ENCODE results near the gene ACTR10.
A peak's percentile ranks its signal among the peaks of the same experiment; 100 is the strongest.
"Not testable (repeated sequence)": the region's sequence is repeated elsewhere in the genome, so short reads cannot be mapped to it uniquely, and the experiment has no call there.

The ACTR10 gene

GRCh38 chr14:58216544-58216943, 16.6 kb downstream of the ACTR10 start:
- DNase-seq (ENCODE audit: low read depth, low spot score), result no peak

DNA sequence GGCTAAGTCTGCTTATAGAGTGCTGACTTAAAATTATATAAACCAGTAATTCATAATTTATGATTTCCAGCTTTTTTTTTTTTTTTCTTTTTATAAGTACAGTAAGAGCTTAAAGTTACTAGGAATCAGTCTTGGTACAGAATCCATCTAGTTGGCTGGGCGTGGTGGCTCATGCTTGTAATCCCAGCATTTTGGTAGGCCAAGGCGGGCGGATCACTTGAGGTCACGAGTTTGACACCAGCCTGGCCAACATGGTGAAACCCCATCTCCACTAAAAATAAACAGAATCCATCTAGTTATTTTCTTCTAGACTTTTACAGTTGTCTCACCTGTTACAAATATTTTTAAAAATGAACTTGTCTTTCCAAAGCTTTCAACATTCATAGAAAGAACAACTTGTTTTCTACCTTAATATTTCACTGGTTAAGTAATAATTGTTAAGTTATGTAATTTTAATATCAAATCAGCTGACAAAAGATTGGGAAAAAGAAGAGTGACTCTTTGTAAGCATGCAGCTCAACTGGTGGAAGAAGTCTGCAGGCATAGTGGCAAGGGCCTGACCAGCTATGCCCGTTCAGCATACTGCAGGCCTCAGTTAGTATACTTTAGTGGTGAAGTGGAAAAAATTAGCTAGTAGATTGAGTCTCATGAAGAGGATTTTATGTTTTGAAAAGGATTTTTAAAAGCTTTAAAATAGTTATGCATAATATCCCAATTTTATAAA, 27.3 kb downstream of the ACTR10 start:
- no peak for DNase-seq (ENCODE audit: low read depth, low spot score)

DNA sequence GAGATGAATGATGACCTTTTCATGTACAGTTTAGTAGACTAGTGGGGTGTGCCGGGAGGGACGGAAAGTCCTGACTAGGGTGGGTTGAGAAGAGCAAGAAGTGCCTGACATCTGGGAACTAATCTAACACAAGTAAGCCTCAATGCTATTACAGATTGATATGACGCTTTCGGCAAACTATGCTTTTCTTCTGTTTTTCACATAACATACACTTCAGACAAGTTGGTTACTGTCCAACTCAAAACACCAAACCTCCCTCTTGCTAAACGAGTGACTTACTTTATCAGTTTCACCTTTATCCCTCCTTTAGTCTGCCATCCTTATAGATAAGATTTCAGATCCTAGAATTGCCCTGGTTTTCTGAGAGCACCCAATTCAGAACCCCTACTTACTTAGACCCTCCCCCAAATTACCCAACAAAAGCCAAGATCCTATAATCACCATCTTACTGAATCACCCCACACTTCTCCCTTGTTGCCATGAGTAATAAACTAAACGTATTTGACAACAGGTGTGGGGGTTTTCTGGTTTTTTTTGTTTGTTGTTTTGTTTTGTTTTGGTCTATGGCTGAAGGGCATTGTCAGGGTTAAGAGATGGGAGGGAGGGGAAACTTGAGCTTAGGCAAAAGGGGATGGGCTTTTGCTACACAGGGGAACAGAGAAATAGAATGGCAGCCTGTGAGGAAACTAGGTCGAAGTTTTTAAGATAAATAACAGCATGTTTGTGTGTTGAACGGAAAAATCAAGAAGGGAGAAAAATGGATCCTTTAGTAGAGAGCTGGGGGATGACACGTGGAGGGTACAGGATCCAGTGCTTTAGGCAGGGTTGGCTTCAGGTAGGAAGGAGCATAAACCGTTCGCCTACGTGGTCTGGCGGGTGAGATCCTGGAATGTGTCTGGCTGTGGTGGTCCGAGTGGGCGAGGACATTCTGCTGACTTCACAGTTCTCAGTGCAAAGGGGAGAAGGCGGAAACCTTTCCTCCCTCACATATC, 38.6 kb downstream of the ACTR10 start:
- DNase-seq (ENCODE audit: low read depth, low spot score), result no peak

- no peak for DNase-seq (ENCODE audit: low read depth, low spot score)
These were observed 39.6 kb downstream of the ACTR10 start for GRCh38 chr14:58239244-58240195.

DNA sequence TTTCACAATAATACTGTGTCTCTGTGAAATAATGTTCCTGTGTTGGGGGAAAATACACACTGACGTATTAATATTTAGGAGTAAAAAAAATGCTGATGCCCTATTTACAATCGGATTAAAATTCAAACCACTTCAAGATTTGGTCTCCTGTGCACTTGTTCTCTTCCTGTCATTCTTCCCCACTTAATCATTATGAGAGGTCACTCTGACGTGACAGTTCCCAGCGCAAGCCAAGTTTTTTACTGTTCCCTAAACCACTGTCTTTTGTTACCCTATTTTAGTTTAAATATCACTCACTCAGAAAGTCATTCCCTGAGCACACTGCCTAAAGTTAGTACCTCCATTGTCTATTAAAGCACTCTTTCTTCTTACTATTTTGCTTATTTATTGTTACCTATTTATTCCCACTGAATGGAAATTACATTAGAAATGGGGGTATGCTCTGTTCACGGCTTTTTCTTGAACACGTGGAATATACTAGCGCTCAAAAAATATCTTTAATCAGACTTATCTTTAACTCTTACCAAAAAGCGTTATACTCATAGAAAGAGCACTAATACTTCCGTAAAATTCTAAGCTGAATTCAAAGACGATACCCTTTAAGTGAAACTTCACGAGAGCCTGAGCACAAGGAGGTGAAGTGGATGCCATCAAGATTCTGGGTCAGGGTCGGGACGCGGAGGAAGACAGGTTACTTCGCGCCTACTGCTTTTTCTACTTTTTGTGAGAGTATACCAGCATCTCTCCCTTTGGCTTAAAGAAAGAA, 44.0 kb downstream of the ACTR10 start:
- DNase-seq (ENCODE audit: low read depth, low spot score), result no peak

DNA sequence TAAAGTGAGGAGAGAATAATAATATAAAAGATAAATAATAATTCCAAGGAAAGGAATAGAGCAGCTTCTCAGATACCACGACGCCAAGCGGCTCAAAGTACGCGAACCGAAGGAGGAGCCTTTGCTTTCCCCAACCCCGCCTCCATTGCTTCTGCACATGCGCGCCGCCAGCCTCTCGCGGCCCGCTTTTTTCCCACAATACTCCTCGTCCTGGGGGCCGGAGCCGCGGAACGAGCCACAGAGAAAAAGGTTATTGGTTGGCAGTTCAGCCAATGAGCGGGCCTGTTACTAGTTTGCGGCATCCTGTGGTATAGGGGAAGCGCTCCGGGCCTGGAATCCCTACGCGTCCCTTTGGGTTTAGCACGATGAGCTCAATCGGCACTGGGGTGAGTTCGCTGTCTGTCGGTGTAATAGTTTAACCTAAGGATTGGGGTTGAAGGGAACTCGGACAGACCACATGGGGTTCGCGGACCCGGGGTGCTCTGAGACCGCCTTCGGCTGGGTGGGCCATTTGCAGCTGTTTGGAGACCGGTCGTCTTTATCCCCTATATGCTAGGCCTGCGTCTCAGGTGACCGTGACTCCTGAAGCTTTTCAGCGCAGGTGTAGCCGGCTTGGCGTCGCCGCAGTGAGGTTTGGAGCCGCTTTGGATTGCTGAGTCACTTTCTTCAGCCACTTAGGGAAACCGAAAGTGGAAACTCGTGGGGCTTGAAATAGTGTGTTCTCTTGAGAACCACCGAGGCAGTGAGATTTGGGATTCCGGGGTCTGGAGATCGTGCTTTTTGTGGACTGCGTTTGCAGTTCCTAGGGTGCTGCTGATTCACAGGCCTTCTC, 44.8 kb downstream of the ACTR10 start, which contains the start of gene PSMA3:
TSS of gene PSMA3 (plus strand) at position 288 of the 832 bp plus-strand sequence. CDS start at position 366, 78 bp downstream.
- peak; percentile 87 for DNase-seq (ENCODE audit: low read depth, low spot score)

DNA sequence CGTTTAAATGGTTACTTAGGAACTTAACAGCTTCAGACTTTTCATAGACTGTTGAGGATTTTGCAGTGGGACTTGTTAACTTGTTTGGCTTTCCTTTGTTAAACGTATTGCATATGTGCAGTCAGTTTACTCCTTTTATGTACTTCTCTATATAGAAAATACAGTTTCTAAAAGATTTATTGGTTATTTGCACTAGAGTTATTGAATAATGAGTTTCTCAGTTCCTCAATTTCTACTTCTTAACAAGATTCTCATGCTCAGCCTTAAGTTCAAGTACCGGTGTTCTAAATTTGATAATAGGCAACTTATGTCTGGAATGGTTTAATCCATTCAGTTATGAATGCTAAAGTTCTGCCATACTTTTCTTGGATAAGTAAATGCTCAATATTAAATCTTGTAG, 45.6 kb downstream of the ACTR10 start:
- DNase-seq (ENCODE audit: low read depth, low spot score), result no peak

- DNase-seq (ENCODE audit: low read depth, low spot score), result no peak
These were observed 49.7 kb downstream of the ACTR10 start for GRCh38 chr14:58249611-58250010.

GRCh38 chr14:58258156-58258555, 58.2 kb downstream of the ACTR10 start:
- no peak for DNase-seq (ENCODE audit: low read depth, low spot score)

- DNase-seq (ENCODE audit: low read depth, low spot score), result not testable (repeated sequence)
These were observed 62.1 kb downstream of the ACTR10 start for GRCh38 chr14:58262005-58262404.

- no peak for DNase-seq (ENCODE audit: low read depth, low spot score)
These were observed 65.5 kb downstream of the ACTR10 start for GRCh38 chr14:58265401-58265800.

DNA sequence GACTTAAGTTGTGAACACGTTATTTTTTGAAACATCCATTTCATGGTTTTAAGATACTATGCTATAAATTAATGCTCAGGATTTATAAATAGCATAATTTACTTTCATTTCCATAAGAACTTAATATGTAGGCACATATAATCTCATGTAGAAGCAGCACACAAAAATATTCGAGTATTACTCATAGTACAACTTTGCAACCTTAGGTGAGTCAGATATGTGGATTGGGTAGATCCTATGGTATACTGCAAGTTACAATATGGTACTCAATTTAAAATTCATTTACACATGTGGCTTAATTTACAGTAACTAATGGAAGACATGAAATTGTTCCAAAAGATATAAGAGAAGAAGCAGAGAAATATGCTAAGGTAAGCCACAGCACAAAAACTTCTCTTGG, 70.7 kb downstream of the ACTR10 start:
- no peak for DNase-seq (ENCODE audit: low read depth, low spot score)

DNA sequence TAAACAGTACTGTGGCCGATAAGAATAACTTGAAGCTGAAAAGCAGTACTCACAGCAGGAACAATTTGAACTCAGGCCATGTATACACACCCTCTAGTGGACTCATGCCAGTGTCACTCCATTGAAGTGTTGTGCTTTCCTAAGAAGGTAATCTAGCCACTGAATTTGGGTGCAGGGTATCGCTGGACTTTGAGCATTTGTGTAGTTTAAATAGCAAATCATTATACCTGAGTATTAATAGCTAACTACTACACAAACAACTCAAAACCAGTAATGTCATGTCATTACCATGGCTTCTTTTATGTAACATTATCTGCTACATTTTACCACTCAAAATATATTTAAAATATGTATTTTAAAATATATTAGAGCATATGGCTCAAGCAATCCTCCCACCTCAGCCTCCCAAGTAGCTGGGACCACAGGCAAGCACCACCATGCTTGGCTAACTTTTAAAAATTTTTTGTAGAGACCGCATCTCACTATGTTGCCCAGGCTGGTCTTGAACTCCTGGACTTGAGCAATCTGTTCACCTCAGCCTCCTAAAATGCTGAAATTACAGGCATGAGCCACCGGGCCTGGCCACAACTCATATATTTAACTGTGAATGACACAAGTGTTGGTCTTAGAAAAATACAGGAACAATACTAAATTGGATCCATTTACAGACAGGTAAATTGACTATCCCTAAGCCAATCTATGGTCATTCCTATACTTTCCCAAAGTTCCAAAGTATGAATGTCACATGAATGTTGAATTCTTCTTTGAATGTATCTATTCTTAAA, 72.8 kb downstream of the ACTR10 start:
- no peak for DNase-seq (ENCODE audit: low read depth, low spot score)

DNA sequence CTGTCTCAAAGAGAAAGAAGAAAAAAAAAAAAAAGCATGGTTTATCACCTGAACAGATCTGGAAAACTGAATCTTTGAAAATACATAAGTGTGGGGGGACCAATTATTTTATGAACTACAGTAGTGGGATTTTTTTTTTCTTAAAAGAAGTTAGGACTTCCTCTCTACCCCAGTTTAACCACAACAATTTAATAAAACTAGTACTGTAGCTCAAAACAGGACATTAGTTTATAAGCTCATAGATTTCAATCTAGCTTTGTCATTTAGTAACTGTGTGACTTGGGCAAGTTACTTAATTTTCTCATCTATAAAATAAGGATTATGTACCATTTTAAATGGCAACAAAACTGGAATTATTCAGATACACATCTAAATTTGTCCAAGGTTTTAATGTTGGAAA, 74.9 kb downstream of the ACTR10 start:
- DNase-seq (ENCODE audit: low read depth, low spot score), result no peak

- no peak for DNase-seq (ENCODE audit: low read depth, low spot score)
These were observed 75.7 kb downstream of the ACTR10 start for GRCh38 chr14:58275527-58276190.

DNA sequence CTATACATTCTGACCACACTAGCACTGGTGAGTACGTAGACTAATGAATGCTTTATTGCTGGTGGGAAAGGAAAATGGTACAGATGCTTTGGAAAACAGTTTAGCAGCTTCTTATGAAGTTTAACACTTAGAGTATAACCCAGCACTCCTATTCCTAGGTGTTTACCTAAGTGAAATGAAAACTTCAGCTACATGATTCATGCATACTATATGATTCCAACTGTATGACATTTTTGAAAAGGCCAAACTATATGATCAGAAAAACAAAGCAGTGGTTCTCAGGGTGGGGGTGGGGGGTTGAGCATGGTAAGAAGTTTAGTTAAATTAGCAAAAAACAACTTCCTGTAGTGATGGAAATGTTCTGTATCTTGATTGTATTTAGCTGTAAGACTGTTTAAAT, 76.3 kb downstream of the ACTR10 start:
- DNase-seq (ENCODE audit: low read depth, low spot score), result no peak

GRCh38 chr14:58278177-58278576, 78.2 kb downstream of the ACTR10 start:
- DNase-seq (ENCODE audit: low read depth, low spot score), result no peak

Measured in smooth muscle cell of the brain vasculature (primary cell).